GM21367 (cell line): Measurements from ENCODE around the gene ADGRG6.
"Not testable (repeated sequence)": the region's sequence is repeated elsewhere in the genome, so short reads cannot be mapped to it uniquely, and the experiment has no call there.

Experiments used
- ATAC-seq: cut with Tn5 transposase; IDR thresholded peaks from one replicate; pipeline ENCODE4 v1.9.1; 2021; ENCODE audit not compliant: unreplicated experiment

The ADGRG6 gene

GRCh38 chr6:142440600-142441293 lies 138.9 kb downstream of the ADGRG6 start:
- ATAC-seq, result no peak

- no peak for ATAC-seq
Observed at GRCh38 chr6:142441716-142442115, 139.9 kb downstream of the ADGRG6 start.

GRCh38 chr6:142443102-142443501 lies 141.3 kb downstream of the ADGRG6 start:
- ATAC-seq, result no peak

- no peak for ATAC-seq
Observed at GRCh38 chr6:142443532-142443931, 141.7 kb downstream of the ADGRG6 start.

- ATAC-seq, result no peak
Observed at GRCh38 chr6:142444376-142444775, 142.6 kb downstream of the ADGRG6 start.

- ATAC-seq, result no peak
Observed at GRCh38 chr6:142444881-142445301, 143.1 kb downstream of the ADGRG6 start.

- ATAC-seq, result no peak
Observed at GRCh38 chr6:142446168-142446567, 144.4 kb downstream of the ADGRG6 start.

GRCh38 chr6:142446576-142446975 lies 144.8 kb downstream of the ADGRG6 start:
- no peak for ATAC-seq

GRCh38 chr6:142448091-142448729 lies 146.4 kb downstream of the ADGRG6 start:
- no peak for ATAC-seq

- ATAC-seq, result not testable (repeated sequence)
Observed at GRCh38 chr6:142450856-142451255, 149.0 kb downstream of the ADGRG6 start.

- ATAC-seq, result no peak
Observed at GRCh38 chr6:142452993-142453392, 151.2 kb downstream of the ADGRG6 start.

- ATAC-seq, result not testable (repeated sequence)
Observed at GRCh38 chr6:142454196-142454595, 152.4 kb downstream of the ADGRG6 start.

GRCh38 chr6:142454848-142455247 lies 153.0 kb downstream of the ADGRG6 start:
- not testable (repeated sequence) for ATAC-seq

GRCh38 chr6:142455957-142456589 lies 154.3 kb downstream of the ADGRG6 start:
- ATAC-seq, result no peak

- ATAC-seq, result no peak
Observed at GRCh38 chr6:142457638-142458406, 156.0 kb downstream of the ADGRG6 start.

- no peak for ATAC-seq
Observed at GRCh38 chr6:142458836-142459235, 157.0 kb downstream of the ADGRG6 start.

GRCh38 chr6:142459271-142459670 lies 157.5 kb downstream of the ADGRG6 start:
- ATAC-seq, result peak; percentile 44

- no peak for ATAC-seq
Observed at GRCh38 chr6:142462260-142462659, 160.5 kb downstream of the ADGRG6 start.

GRCh38 chr6:142463988-142464387 lies 162.2 kb downstream of the ADGRG6 start:
- ATAC-seq, result no peak

GRCh38 chr6:142469220-142469619 lies 167.4 kb downstream of the ADGRG6 start:
- ATAC-seq, result no peak

- ATAC-seq, result no peak
Observed at GRCh38 chr6:142470421-142470820, 168.6 kb downstream of the ADGRG6 start.
